Liver (tissue), 9 donors: ENCODE data around the gene DEAF1. TPM values are rescaled to one million over a fixed set of nuclear protein-coding genes. Genes with fewer than 3 reads are reported as not detected.

Experiments used
- DNase-seq: peaks from one replicate; pipeline ENCODE4 v3.0.0-alpha.2; 2017; ENCODE audit warnings: low spot score
- H3K27ac ChIP-seq, 2 donors: one replicate each; pipeline ENCODE4 v1.7.0; 2013; ENCODE audit warnings: inconsistent platforms in 2 of 2, low read length in 2 of 2, control low read depth in 1 of 2, low read depth in 1 of 2, mild to moderate bottlenecking in 1 of 2
- H3K27me3 ChIP-seq, 4 donors: one replicate each; pipeline versions ENCODE4 v1.6.1 to v1.7.0; 2013; ENCODE audit warnings: low read length in 3 of 4, inconsistent platforms in 1 of 4, mild to moderate bottlenecking in 1 of 4, moderate library complexity in 1 of 4; ENCODE audit not compliant: control insufficient read depth in 4 of 4, insufficient read depth in 4 of 4
- H3K36me3 ChIP-seq, 4 donors: one replicate each; pipeline versions ENCODE4 v1.6.1 to v1.7.0; 2013; ENCODE audit warnings: low read length in 3 of 4, mild to moderate bottlenecking in 3 of 4, low read depth in 1 of 4, moderate library complexity in 1 of 4; ENCODE audit not compliant: control insufficient read depth in 4 of 4, insufficient read depth in 3 of 4
- H3K4me1 ChIP-seq, 4 donors: one replicate each; pipeline versions ENCODE4 v1.6.1 to v1.7.0; 2013; ENCODE audit warnings: low read length in 3 of 4, mild to moderate bottlenecking in 3 of 4, moderate library complexity in 1 of 4; ENCODE audit not compliant: control insufficient read depth in 4 of 4, insufficient read depth in 4 of 4
- H3K4me3 ChIP-seq, 3 donors: one replicate each; pipeline versions ENCODE4 v1.6.1 to v1.7.0; 2013; ENCODE audit warnings: low read length in 3 of 3, control low read depth in 1 of 3, low read depth in 1 of 3, mild to moderate bottlenecking in 1 of 3
- H3K9ac ChIP-seq, 2 donors: one replicate each; pipeline ENCODE4 v1.7.0; 2013; ENCODE audit warnings: low read length in 2 of 2, mild to moderate bottlenecking in 2 of 2, moderate library complexity in 2 of 2, control low read depth in 1 of 2, low read depth in 1 of 2
- H3K9me3 ChIP-seq, 4 donors: one replicate each; pipeline versions ENCODE4 v1.6.1 to v1.7.0; 2013; ENCODE audit warnings: low read length in 3 of 4; ENCODE audit not compliant: control insufficient read depth in 4 of 4
- ATF3 ChIP-seq: IDR thresholded peaks from 2 replicates; pipeline ENCODE4 v1.6.1; 2016; ENCODE audit warnings: antibody characterized with exemption
- CTCF ChIP-seq: fragments of 150-350 bp; IDR thresholded peaks from 2 replicates; pipeline ENCODE4 v1.5.1; 2017; ENCODE audit warnings: improper control_type of control experiment, low read depth, low read length; ENCODE audit not compliant: missing input control
- EGR1 ChIP-seq, 2 donors: IDR thresholded peaks; 2 replicates each; pipeline ENCODE4 v1.6.1; 2016 to 2018; ENCODE audit warnings: antibody characterized with exemption in 2 of 2, low read depth in 2 of 2
- FOXA1 ChIP-seq: IDR thresholded peaks from 2 replicates; pipeline ENCODE4 v1.6.1; 2016; ENCODE audit warnings: antibody characterized with exemption
- FOXA2 ChIP-seq: IDR thresholded peaks from 2 replicates; pipeline ENCODE4 v1.6.1; 2016; ENCODE audit warnings: antibody characterized with exemption
- GABPA ChIP-seq, 2 donors: IDR thresholded peaks in 1 of 2; conservative IDR thresholded peaks in 1 of 2; 2 replicates each; pipeline ENCODE4 v1.6.1; 2016; ENCODE audit warnings: antibody characterized with exemption in 2 of 2, mild to moderate bottlenecking in 1 of 2, moderate library complexity in 1 of 2
- HNF4A ChIP-seq, 2 donors: conservative IDR thresholded peaks; 2 replicates each; pipeline ENCODE4 v1.6.1; 2016; ENCODE audit warnings: antibody characterized with exemption in 2 of 2, mild to moderate bottlenecking in 2 of 2
- HNF4G ChIP-seq: IDR thresholded peaks from 2 replicates; pipeline ENCODE4 v1.6.1; 2016; ENCODE audit warnings: antibody characterized with exemption
- JUND ChIP-seq, 2 donors: IDR thresholded peaks; 2 replicates each; pipeline ENCODE4 v1.6.1; 2016; ENCODE audit warnings: antibody characterized with exemption in 2 of 2
- MAX ChIP-seq: IDR thresholded peaks from 2 replicates; pipeline ENCODE4 v1.6.1; 2016; ENCODE audit warnings: antibody characterized with exemption
- NR2F2 ChIP-seq: IDR thresholded peaks from 2 replicates; pipeline ENCODE4 v1.6.1; 2016; ENCODE audit warnings: antibody characterized with exemption
- REST ChIP-seq: IDR thresholded peaks from 2 replicates; pipeline ENCODE4 v1.6.1; 2016; ENCODE audit warnings: antibody characterized with exemption, mild to moderate bottlenecking
- RXRA ChIP-seq, 2 donors: IDR thresholded peaks; 2 replicates each; pipeline ENCODE4 v1.6.1; 2017 to 2018; ENCODE audit warnings: antibody characterized with exemption in 2 of 2, mild to moderate bottlenecking in 1 of 2
- SP1 ChIP-seq: IDR thresholded peaks from 2 replicates; pipeline ENCODE4 v1.6.1; 2018; ENCODE audit warnings: antibody characterized with exemption, mild to moderate bottlenecking
- TAF1 ChIP-seq: conservative IDR thresholded peaks from 2 replicates; pipeline ENCODE4 v1.6.1; 2016; ENCODE audit warnings: antibody characterized with exemption, mild to moderate bottlenecking
- YY1 ChIP-seq: IDR thresholded peaks from 2 replicates; pipeline ENCODE4 v1.6.1; 2016; ENCODE audit warnings: antibody characterized with exemption, mild to moderate bottlenecking
- ZBTB33 ChIP-seq: IDR thresholded peaks from 2 replicates; pipeline ENCODE4 v1.6.1; 2016; ENCODE audit warnings: antibody characterized with exemption
- WGBS: extraction: QIAGEN DNeasy Blood & Tissue Kit; methylation state at CpG from one replicate; pipeline ENCODE4 v1.1.7; 2013; 5-methylcytosine and 5-hydroxymethylcytosine counted together
- polyA plus RNA-seq, 2 donors: library from polyadenylated mRNA; stranded (reverse) in 1 of 2; unstranded in 1 of 2; fragments of 200-250 nt in 1 of 2; fragments of >200 nt in 1 of 2; fragmentation: Nextera tagmentation in 1 of 2; extraction: Ambion mirVana in 1 of 2; gene quantifications; one replicate each; pipeline versions ENCODE4 v1.2.1 to v1.2.3, GENCODE V29; 2013 to 2015
- total RNA-seq, 2 donors: library from RNA; depleted of rRNA; stranded (reverse); fragments of >200 nt; gene quantifications; one replicate each; pipeline ENCODE4 v1.2.3, GENCODE V29; 2014
- donor health status: healthy.
- donor health status: healthy.
- donor health status: healthy.
- donor health status: healthy.
- donor health status: healthy.

DEAF1 gene
- total and polyA plus RNA-seq, 4 donors, result 7.0 to 11.4 (median 10.1) TPM

GRCh38 chr11:605286-606129, 89.5 kb downstream of the DEAF1 start:
- 92% methylated on average over 33 of the region's 33 CpGs for WGBS
- no peaks in the 10 kb centered on the region for H3K9me3 ChIP-seq
- H3K27ac ChIP-seq, result no peak overlapping the region
- TF ChIP-seq FOXA1 (no peak), HNF4G (no peak), GABPA (IDR thresholded peaks at IDR 0.05 in 1 of 2, conservative IDR thresholded peaks at IDR 0.05 in 1 of 2) (no peak), SP1 (no peak), FOXA2 (no peak), NR2F2 (no peak), JUND (IDR thresholded peaks at IDR 0.05) (no peak), ATF3 (no peak), HNF4A (conservative IDR thresholded peaks at IDR 0.05) (no peak), ZBTB33 (no peak), YY1 (no peak)
- no peak overlapping the region for H3K4me3 ChIP-seq
- H3K36me3 ChIP-seq, result peaks cover 33 to 63% (median 37%) of the 10 kb centered on the region in 4 donors
- no peak overlapping the region for H3K9ac ChIP-seq
- peaks cover 10 to 57% (median 22%) of the 10 kb centered on the region in 4 donors for H3K4me1 ChIP-seq
- no peaks in the 10 kb centered on the region for H3K27me3 ChIP-seq
- DNase-seq, result no peak

GRCh38 chr11:603154-603553, 91.9 kb downstream of the DEAF1 start:
- TF ChIP-seq GABPA (IDR thresholded peaks at IDR 0.05 in 1 of 2, conservative IDR thresholded peaks at IDR 0.05 in 1 of 2) (no peak), YY1 (no peak), HNF4A (conservative IDR thresholded peaks at IDR 0.05) (peak; percentile 46 to 61), ATF3 (no peak), NR2F2 (no peak), RXRA (IDR thresholded peaks at IDR 0.05) (peak; percentile 41 to 54), MAX (no peak), CTCF (no peak), EGR1 (IDR thresholded peaks at IDR 0.05; ENCODE audit: low read depth in 2 of 2) (no peak), SP1 (peak; percentile 17), FOXA1 (no peak), TAF1 (no peak), REST (no peak), HNF4G (no peak), JUND (IDR thresholded peaks at IDR 0.05) (no peak), ZBTB33 (no peak)
- no peak overlapping the region for H3K4me3 ChIP-seq
- H3K27ac ChIP-seq, result no peak overlapping the region
- peaks cover 6 to 37% (median 12%) of the 10 kb centered on the region in 4 donors for H3K4me1 ChIP-seq
- H3K27me3 ChIP-seq, result no peaks in the 10 kb centered on the region
- H3K9me3 ChIP-seq, result no peaks in the 10 kb centered on the region
- no peak overlapping the region for H3K9ac ChIP-seq
- no peak for DNase-seq
- WGBS, result 71% methylated on average over 13 of the region's 13 CpGs
- H3K36me3 ChIP-seq, result peaks cover 31 to 71% (median 47%) of the 10 kb centered on the region in 4 donors
